Neutrophil (primary cell): ENCODE measurements around the gene RPTOR.

Experiments
- H3K27ac ChIP-seq: fragments of 200-600 bp; sonication (generic); 2 replicates; pipeline ENCODE4 v1.5.1; 2016; ENCODE audit warnings: mild to moderate bottlenecking, moderate library complexity
- H3K27me3 ChIP-seq: fragments of 200-600 bp; sonication (generic); 2 replicates; pipeline ENCODE4 v1.6.0; 2016; ENCODE audit warnings: mild to moderate bottlenecking
- H3K36me3 ChIP-seq: fragments of 200-600 bp; sonication (generic); 2 replicates; pipeline ENCODE4 v1.5.1; 2017
- H3K4me1 ChIP-seq, 2 experiments: fragments of 200-600 bp in 1 of 2; sonication (generic) in 1 of 2; 1 replicate in 1 of 2; 2 replicates in 1 of 2; pipeline versions ENCODE4 v1.5.1 to v1.6.1; 2013 to 2016; ENCODE audit warnings: low read depth in 1 of 2, low read length in 1 of 2, mild to moderate bottlenecking in 1 of 2, moderate library complexity in 1 of 2; ENCODE audit not compliant: control insufficient read depth in 1 of 2, insufficient read depth in 1 of 2
- H3K4me3 ChIP-seq, 2 experiments: fragments of 200-600 bp in 1 of 2; sonication (generic) in 1 of 2; 1 replicate in 1 of 2; 2 replicates in 1 of 2; pipeline ENCODE4 v1.5.1; 2013 to 2016; ENCODE audit warnings: low read depth in 1 of 2, low read length in 1 of 2, mild to moderate bottlenecking in 1 of 2, moderate library complexity in 1 of 2
- H3K9me3 ChIP-seq: fragments of 200-600 bp; sonication (generic); 2 replicates; pipeline ENCODE4 v1.5.1; 2016
- TF ChIP-seq, protein P1 (sequence below): fragments of 200-600 bp; sonication (generic); IDR thresholded peaks from 2 replicates; pipeline ENCODE4 v1.5.1; 2016; ENCODE audit warnings: antibody characterized with exemption

RPTOR gene

DNA sequence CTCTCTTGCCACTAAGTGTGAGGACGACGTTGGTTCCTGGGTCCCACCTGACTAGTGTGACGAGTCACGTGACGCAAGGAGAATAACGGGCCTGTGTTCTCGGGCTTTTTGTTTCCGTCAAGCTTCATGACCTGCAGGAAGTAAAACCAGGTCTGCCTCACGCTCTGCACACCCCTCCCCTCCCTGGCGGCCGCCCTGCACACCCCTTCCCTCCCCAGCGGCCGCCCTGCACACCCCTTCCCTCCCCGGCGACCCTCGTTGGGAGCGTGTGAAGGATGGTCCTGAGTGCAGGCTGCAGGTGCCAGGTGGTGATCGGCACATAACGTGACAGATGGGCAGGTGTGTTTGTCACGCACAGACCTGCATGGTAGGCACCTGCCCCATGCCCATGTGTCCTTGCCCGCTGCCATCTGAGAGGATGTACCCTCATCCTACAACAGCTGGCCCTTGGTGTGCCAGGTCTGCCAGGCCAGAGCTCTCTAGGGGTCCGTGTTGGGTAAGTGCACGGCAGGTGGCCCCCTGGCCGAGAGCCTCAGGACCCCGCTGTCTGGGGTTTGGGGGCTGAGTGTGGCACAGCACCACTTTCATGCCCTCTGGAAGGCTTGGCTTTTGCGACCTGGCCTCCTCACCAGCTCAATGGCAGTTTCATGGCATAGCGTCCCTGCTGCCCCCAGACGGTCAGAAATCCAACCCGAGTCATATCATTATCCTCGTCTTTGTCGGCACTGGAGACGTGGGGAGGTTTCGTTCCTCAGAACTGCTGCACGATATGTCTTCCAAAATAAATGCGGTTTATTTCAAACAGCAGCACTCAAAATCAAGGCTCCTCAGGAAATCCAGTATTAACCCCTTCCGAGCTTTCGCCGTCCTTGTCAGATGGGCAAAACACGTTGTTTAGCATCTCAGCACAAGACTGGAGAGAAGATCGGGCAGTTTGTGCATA, 255.2 kb downstream of the RPTOR start:
- no peak overlapping the region for H3K27ac ChIP-seq
- H3K36me3 ChIP-seq = no peaks in the 10 kb centered on the region
- no peaks in the 10 kb centered on the region for H3K27me3 ChIP-seq
- TF ChIP-seq, protein P1, sequence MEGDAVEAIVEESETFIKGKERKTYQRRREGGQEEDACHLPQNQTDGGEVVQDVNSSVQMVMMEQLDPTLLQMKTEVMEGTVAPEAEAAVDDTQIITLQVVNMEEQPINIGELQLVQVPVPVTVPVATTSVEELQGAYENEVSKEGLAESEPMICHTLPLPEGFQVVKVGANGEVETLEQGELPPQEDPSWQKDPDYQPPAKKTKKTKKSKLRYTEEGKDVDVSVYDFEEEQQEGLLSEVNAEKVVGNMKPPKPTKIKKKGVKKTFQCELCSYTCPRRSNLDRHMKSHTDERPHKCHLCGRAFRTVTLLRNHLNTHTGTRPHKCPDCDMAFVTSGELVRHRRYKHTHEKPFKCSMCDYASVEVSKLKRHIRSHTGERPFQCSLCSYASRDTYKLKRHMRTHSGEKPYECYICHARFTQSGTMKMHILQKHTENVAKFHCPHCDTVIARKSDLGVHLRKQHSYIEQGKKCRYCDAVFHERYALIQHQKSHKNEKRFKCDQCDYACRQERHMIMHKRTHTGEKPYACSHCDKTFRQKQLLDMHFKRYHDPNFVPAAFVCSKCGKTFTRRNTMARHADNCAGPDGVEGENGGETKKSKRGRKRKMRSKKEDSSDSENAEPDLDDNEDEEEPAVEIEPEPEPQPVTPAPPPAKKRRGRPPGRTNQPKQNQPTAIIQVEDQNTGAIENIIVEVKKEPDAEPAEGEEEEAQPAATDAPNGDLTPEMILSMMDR = no peak
- H3K4me3 ChIP-seq = no peak overlapping the region
- H3K4me1 ChIP-seq = no peaks in the 10 kb centered on the region
- no peaks in the 10 kb centered on the region for H3K9me3 ChIP-seq

GRCh38 chr17:80800481-80801391, 256.1 kb downstream of the RPTOR start:
- no peaks in the 10 kb centered on the region for H3K36me3 ChIP-seq
- no peaks in the 10 kb centered on the region for H3K4me1 ChIP-seq
- TF ChIP-seq, protein P1 = no peak

DNA sequence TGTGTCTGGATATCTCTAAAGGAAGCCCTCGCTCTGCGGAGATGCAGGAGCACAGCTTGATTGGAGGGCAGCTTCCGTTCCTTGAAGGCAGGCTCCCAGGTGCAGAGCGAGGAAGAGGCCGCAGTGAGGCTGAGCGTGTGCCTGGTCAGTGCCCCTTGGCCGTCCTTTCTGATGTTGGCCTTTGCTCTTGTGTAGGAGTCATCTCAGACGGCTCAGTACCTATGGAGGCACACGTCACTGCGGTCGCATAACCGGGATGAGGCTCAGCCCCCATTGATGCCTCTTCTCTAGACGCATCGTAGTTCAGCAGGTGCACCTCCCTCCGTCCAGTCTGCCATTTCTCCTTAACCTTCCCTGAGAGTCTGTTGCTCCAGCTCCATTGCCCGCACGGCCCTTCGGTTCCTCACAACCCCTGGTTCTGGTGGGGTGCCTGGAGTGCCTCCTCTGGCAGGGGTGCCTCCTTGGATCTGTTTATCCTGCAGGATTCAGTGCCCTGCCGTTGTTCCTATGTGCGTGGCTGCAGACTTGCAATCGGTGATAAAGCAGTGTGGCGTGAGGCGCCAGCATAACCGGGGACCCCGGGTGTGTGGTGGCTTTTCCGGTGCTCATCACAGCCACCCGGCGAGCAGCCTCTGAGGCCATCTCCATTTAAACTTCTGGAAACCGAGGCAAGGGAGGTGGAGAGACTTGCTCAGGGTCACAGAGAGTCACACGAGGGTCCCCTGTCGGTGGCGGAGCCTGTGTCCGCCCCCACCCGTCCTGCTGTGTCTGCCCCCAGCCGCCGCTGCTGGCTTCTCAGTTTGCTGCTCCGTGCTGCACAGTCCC, 258.2 kb downstream of the RPTOR start:
- Histone ChIP-seq H3K4me1 (no peaks in the 10 kb centered on the region), H3K27ac (no peak overlapping the region), H3K36me3 (no peaks in the 10 kb centered on the region), H3K27me3 (no peaks in the 10 kb centered on the region), H3K9me3 (no peaks in the 10 kb centered on the region), H3K4me3 (no peak overlapping the region)
- TF ChIP-seq, protein P1 = no peak

More at GRCh38 chr17:80800481-80801391, 256.1 kb downstream of the RPTOR start:
- Histone ChIP-seq H3K27ac (no peak overlapping the region), H3K27me3 (no peaks in the 10 kb centered on the region), H3K4me3 (no peak overlapping the region), H3K9me3 (no peaks in the 10 kb centered on the region)

DNA sequence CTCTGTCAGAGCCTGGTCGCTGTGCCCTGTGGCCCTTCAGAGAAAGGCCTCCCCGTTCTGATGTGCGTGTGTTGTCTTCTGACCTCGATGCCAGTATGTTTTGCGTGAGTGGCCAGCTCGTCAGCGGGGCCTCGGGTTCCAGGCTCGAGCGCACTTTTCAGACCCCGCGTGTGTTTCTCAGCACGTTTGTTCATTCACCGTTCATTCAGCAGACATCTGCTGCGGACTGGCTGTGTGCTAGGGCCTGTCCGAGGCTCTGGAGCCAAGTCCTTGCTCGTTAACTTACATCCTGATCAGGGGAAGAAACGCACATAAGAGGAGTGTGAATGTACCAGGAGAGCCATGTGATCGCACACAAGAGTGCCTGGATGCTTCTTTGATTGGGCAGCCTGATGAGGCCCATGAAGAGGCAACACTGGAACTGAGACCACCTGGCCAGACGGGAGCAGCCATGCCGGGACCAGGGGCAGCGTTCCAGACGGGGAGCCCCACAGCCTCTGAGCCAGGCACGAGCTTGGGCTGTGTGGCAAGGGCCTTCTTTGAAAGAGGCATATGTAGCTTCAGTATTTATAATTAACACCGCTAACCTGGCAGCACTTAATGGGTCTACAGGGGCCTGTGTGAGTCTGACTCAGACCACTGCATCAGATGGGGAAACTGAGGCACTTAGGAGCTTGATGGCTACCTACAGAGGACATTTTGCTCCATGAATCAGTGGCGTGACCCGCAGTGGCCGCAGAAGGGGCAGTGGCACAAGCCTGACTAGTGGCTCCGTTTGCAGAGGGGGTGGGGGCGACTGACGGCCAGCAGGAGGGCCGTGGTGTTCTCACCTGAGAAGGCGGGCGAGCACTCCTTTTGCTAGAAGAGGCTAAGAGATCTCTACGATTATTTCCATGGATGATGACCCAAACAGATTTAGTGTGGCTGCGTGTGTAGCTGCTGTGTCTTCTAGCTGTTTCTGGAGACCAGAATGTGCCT, 259.1 kb downstream of the RPTOR start:
- no peak overlapping the region for H3K4me3 ChIP-seq
- H3K27me3 ChIP-seq = no peaks in the 10 kb centered on the region
- no peaks in the 10 kb centered on the region for H3K4me1 ChIP-seq
- TF ChIP-seq, protein P1 = no peak
- H3K36me3 ChIP-seq = no peaks in the 10 kb centered on the region
- no peaks in the 10 kb centered on the region for H3K9me3 ChIP-seq
- no peak overlapping the region for H3K27ac ChIP-seq
